ENCODE results near the gene MICU1.

DNA sequence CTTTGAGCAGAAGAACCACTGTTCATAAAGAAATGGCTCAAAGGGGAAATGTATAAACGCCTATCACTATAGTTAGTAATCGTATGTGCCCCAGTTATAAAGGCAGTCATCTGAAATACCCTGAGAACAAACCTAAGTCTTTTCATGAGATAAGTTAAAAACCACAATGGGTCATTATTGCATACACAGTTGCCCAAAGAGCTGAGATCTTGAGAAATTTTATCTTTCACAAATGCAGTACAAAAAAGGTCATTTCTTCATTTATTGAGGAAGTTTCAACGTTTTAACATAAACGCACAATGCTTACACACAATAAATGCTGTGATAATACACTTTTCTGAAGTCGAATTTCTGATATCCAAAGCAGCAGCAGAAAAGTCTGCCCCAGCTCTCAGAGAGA is 114.4 kb downstream of the MICU1 start:
- TF ChIP-seq ZNF274 (IDR thresholded peaks at IDR 0.05; ENCODE audit: low read depth, low read length) (no peak), YY1 (IDR thresholded peaks at IDR 0.05; ENCODE audit: insufficient read depth, insufficient read length) (no peak), SUZ12 (IDR thresholded peaks at IDR 0.05; ENCODE audit: extremely low read depth, insufficient read depth, insufficient read length) (no peak)

Data from NT2/D1 (cell line).